Measurements from ENCODE around the gene REG3A. TPM values are rescaled to one million over a fixed set of nuclear protein-coding genes. Genes with fewer than 3 reads are reported as not detected.

REG3A gene
- total RNA-seq: not detected

DNA sequence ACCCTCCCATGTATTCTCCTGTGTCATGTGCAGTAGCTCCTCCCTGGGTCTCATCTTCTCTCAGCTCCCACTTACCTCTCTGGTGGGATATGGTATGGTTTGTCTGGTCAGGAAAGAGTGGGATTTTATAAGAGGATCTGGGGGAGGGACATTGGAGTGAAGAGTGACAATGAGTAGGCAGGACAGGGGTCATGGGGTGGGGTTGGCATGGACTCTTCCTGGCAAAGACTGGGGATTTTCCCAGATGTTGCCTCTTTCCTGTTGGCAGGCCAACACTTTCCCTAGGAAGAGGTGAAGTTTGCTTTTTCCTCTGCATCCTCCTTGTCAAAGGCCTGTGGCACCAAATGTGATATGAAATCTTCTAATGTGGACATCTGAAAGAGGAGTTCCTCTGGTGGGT lies at the start of gene REG3A:
REG3A (minus strand) TSS at position 101 of the 400 bp plus-strand sequence. CDS start 348 bp downstream, outside the sequence.
- Mint-ChIP-seq H3K27ac (no peak within 1 kb of the TSS), H3K4me3 (no peak within 1 kb of the TSS), H3K27me3 (no peaks in the 10 kb centered on the region), H3K36me3 (no peaks in the 10 kb centered on the region), H3K9me3 (peaks cover 7% of the 10 kb centered on the region), H3K4me1 (no peaks in the 10 kb centered on the region)
- DNase-seq (no peak), ATAC-seq (ENCODE audit: low read depth) (no peak)
- POLR2A ChIA-PET: no interaction called here

GRCh38 chr2:79200762-79201161 lies 41.2 kb upstream of the REG3A start:
- Mint-ChIP-seq H3K27ac (no peak overlapping the region), H3K27me3 (no peaks in the 10 kb centered on the region), H3K4me1 (no peaks in the 10 kb centered on the region), H3K9me3 (peaks cover 1% of the 10 kb centered on the region), H3K36me3 (no peaks in the 10 kb centered on the region), H3K4me3 (no peak overlapping the region)
- POLR2A ChIA-PET: no interaction called here
- ATAC-seq (ENCODE audit: low read depth) (no peak), DNase-seq (no peak)

- H3K36me3 Mint-ChIP-seq: no peaks in the 10 kb centered on the region
Observed at GRCh38 chr2:79191816-79192215, 32.3 kb upstream of the REG3A start.

DNA sequence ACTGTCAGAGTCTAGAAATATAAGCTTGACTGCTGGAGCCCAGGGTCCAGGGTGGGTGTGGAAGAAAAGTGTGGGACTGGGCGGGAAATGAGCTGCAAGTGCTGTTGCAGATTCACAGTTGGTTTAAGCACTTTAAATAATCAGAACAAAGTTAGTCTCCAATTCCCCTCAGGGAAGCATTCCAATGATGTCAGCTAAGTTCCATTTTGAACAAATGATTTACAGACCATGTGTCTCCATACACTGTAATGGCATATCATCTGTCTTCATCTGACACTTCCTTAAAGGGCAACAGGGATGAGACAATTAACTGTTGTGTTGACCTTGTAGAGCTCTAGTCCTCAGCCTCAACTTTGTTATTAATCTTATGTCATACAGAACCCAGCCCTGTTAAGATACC lies 31.5 kb upstream of the REG3A start:
- Mint-ChIP-seq H3K9me3 (no peaks in the 10 kb centered on the region), H3K27ac (no peak overlapping the region), H3K4me3 (no peak overlapping the region), H3K36me3 (no peaks in the 10 kb centered on the region), H3K27me3 (no peaks in the 10 kb centered on the region), H3K4me1 (no peaks in the 10 kb centered on the region)
- POLR2A ChIA-PET: no interaction called here
- ATAC-seq (ENCODE audit: low read depth) (no peak), DNase-seq (no peak)

More at GRCh38 chr2:79191816-79192215, 32.3 kb upstream of the REG3A start:
- ATAC-seq (ENCODE audit: low read depth) (no peak), DNase-seq (no peak)
- H3K4me1 Mint-ChIP-seq: no peaks in the 10 kb centered on the region
- H3K27ac Mint-ChIP-seq: no peak overlapping the region
- H3K27me3 Mint-ChIP-seq: no peaks in the 10 kb centered on the region
- POLR2A ChIA-PET: no interaction called here
- H3K4me3 Mint-ChIP-seq: no peak overlapping the region
- no peaks in the 10 kb centered on the region for H3K9me3 Mint-ChIP-seq

- Mint-ChIP-seq H3K4me1 (no peaks in the 10 kb centered on the region), H3K4me3 (no peak overlapping the region)
Observed at GRCh38 chr2:79189465-79189864, 29.9 kb upstream of the REG3A start.

GRCh38 chr2:79181617-79182016 lies 22.1 kb upstream of the REG3A start:
- Mint-ChIP-seq H3K9me3 (peaks cover 10% of the 10 kb centered on the region), H3K27me3 (no peaks in the 10 kb centered on the region), H3K4me1 (no peaks in the 10 kb centered on the region), H3K27ac (no peak overlapping the region), H3K36me3 (no peaks in the 10 kb centered on the region), H3K4me3 (no peak overlapping the region)
- POLR2A ChIA-PET: no interaction called here
- no peak for DNase-seq
- ATAC-seq (ENCODE audit: low read depth): no peak

More at GRCh38 chr2:79189465-79189864, 29.9 kb upstream of the REG3A start:
- DNase-seq (no peak), ATAC-seq (ENCODE audit: low read depth) (no peak)
- H3K36me3 Mint-ChIP-seq: no peaks in the 10 kb centered on the region
- H3K9me3 Mint-ChIP-seq: no peaks in the 10 kb centered on the region
- POLR2A ChIA-PET: no interaction called here
- H3K27ac Mint-ChIP-seq: no peak overlapping the region
- no peaks in the 10 kb centered on the region for H3K27me3 Mint-ChIP-seq

- peaks cover 10% of the 10 kb centered on the region for H3K9me3 Mint-ChIP-seq
- POLR2A ChIA-PET: no interaction called here
- no peak overlapping the region for H3K4me3 Mint-ChIP-seq
- DNase-seq (no peak), ATAC-seq (ENCODE audit: low read depth) (no peak)
- H3K27ac Mint-ChIP-seq: no peak overlapping the region
- no peaks in the 10 kb centered on the region for H3K36me3 Mint-ChIP-seq
- H3K27me3 Mint-ChIP-seq: no peaks in the 10 kb centered on the region
- no peaks in the 10 kb centered on the region for H3K4me1 Mint-ChIP-seq
Observed at GRCh38 chr2:79180092-79180491, 20.5 kb upstream of the REG3A start.

DNA sequence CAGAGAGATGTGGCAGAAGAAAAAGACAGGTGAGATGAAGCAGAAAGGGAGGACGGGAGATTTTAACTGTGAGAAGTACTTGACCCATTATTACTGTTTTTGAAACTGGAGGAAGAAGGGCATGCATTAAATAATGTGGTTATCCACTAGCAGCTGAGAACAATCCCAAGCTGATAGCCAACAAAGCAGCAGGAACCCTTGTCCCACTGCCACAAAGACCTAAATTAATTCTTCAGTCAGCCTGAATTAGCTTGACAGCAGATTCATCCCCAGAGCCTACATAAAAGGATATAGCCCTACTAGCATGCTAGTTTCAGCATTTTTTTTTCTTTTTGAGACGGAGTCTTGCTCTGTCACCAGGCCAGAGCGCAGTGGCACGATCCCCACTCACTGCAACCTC lies 19.5 kb upstream of the REG3A start:
- H3K27me3 Mint-ChIP-seq: no peaks in the 10 kb centered on the region
- ATAC-seq (ENCODE audit: low read depth) (no peak), DNase-seq (no peak)
- POLR2A ChIA-PET: no interaction called here
- H3K27ac Mint-ChIP-seq: no peak overlapping the region
- no peak overlapping the region for H3K4me3 Mint-ChIP-seq
- peaks cover 10% of the 10 kb centered on the region for H3K9me3 Mint-ChIP-seq
- no peaks in the 10 kb centered on the region for H3K4me1 Mint-ChIP-seq
- H3K36me3 Mint-ChIP-seq: no peaks in the 10 kb centered on the region

GRCh38 chr2:79178076-79178674 lies 18.6 kb upstream of the REG3A start:
- Mint-ChIP-seq H3K36me3 (no peaks in the 10 kb centered on the region), H3K27me3 (no peaks in the 10 kb centered on the region), H3K27ac (no peak overlapping the region), H3K4me3 (no peak overlapping the region), H3K9me3 (peaks cover 10% of the 10 kb centered on the region), H3K4me1 (no peaks in the 10 kb centered on the region)
- ATAC-seq (ENCODE audit: low read depth): no peak
- POLR2A ChIA-PET: no interaction called here
- DNase-seq: no peak

- DNase-seq: no peak
- ATAC-seq (ENCODE audit: low read depth): no peak
- H3K36me3 Mint-ChIP-seq: peaks cover 3% of the 10 kb centered on the region
- peaks cover 4% of the 10 kb centered on the region for H3K9me3 Mint-ChIP-seq
- no peak overlapping the region for H3K4me3 Mint-ChIP-seq
- POLR2A ChIA-PET: no interaction called here
- H3K4me1 Mint-ChIP-seq: no peaks in the 10 kb centered on the region
- no peak overlapping the region for H3K27ac Mint-ChIP-seq
- no peaks in the 10 kb centered on the region for H3K27me3 Mint-ChIP-seq
Observed at GRCh38 chr2:79171348-79171958, 11.9 kb upstream of the REG3A start.

DNA sequence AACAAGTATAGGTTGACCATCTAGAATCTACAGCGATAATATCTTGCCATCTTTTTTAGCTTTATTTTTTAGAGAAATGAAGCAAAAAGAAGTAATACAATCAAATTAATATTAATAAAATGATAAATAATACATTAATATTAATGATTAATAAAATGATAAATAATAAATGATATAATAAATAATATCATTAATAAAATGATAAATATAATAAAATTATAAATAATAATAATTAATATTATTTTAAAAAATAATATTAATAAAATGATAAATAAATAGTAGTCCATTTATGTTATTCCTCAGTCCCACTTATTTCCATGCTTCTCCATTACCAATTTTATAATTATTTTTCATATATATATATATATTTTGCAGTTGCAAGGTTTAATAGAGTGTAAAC lies 3.2 kb upstream of the REG3A start:
- no peak overlapping the region for H3K27ac Mint-ChIP-seq

DNA sequence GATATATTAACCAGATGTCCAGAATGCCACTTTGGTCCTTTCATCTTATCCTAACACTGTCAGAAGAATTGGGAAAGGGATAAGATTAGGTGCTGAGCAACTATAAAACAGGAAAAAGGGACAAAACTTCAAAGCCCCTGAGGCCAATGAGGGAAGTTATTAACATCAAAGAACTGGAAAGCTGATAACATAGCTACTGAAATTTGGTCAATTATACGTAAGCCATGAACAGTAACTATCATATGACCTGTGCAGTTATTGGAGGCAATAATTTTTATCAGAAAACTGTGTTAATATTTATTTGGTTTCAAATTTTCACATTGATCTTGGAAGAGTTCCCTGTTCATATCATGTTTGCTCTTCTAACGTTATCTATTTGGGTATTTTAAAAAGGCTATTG lies 2.6 kb upstream of the REG3A start:
- H3K27ac Mint-ChIP-seq: no peak overlapping the region
- H3K4me3 Mint-ChIP-seq: no peak overlapping the region
- POLR2A ChIA-PET: no interaction called here
- H3K4me1 Mint-ChIP-seq: no peaks in the 10 kb centered on the region
- H3K27me3 Mint-ChIP-seq: no peaks in the 10 kb centered on the region
- H3K36me3 Mint-ChIP-seq: no peaks in the 10 kb centered on the region
- peaks cover 2% of the 10 kb centered on the region for H3K9me3 Mint-ChIP-seq
- DNase-seq: no peak
- ATAC-seq (ENCODE audit: low read depth): no peak

More for the DNA sequence above, 3.2 kb upstream of the REG3A start:
- POLR2A ChIA-PET: no interaction called here
- Mint-ChIP-seq H3K9me3 (peaks cover 1% of the 10 kb centered on the region), H3K4me3 (no peak overlapping the region), H3K36me3 (no peaks in the 10 kb centered on the region), H3K4me1 (no peaks in the 10 kb centered on the region), H3K27me3 (no peaks in the 10 kb centered on the region)
- DNase-seq (no peak), ATAC-seq (ENCODE audit: low read depth) (no peak)

DNA sequence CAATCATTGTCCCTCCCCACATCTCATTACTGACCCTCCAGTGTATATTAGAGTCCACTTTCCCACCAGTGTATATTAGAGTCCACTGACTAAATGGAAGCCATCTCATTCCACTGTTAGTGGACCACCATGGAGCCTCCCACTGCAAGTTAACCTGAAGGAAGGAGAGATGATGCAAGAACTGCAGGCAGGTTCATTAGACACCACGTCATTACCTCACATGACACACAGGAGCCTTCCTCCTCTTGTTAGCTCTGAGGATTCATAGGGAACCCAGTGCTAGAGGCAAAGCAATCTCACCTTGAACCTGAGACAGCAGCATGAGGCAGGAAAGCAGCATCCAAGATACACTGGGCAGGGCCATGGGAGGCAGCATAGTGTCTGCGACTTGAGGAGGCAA lies 523 bp downstream of the REG3A start:
- no peaks in the 10 kb centered on the region for H3K27me3 Mint-ChIP-seq
- POLR2A ChIA-PET: no interaction called here
- H3K4me3 Mint-ChIP-seq: no peak overlapping the region
- ATAC-seq (ENCODE audit: low read depth): no peak
- no peak for DNase-seq
- peaks cover 7% of the 10 kb centered on the region for H3K9me3 Mint-ChIP-seq
- H3K4me1 Mint-ChIP-seq: no peaks in the 10 kb centered on the region
- no peak overlapping the region for H3K27ac Mint-ChIP-seq
- H3K36me3 Mint-ChIP-seq: no peaks in the 10 kb centered on the region

GRCh38 chr2:79155826-79156476 lies 3.6 kb downstream of the REG3A start:
- H3K36me3 Mint-ChIP-seq: no peaks in the 10 kb centered on the region
- peaks cover 7% of the 10 kb centered on the region for H3K9me3 Mint-ChIP-seq
- no peaks in the 10 kb centered on the region for H3K27me3 Mint-ChIP-seq
- no peaks in the 10 kb centered on the region for H3K4me1 Mint-ChIP-seq
- DNase-seq (no peak), ATAC-seq (ENCODE audit: low read depth) (no peak)
- H3K27ac Mint-ChIP-seq: no peak overlapping the region
- POLR2A ChIA-PET: no interaction called here
- no peak overlapping the region for H3K4me3 Mint-ChIP-seq
